OCI-LY7 (cell line): ENCODE measurements around the gene LRRC4. TPM values are rescaled to one million over a fixed set of nuclear protein-coding genes. Genes with fewer than 3 reads are reported as not detected.

ENCODE experiments used
- BruUV-seq: library from RNA; stranded (reverse); fragments of 400-500 nt; replicated peaks from 2 replicates; lab custom pipeline; 2021; lab: Mats Ljungman, UMichigan
- CTCF ChIA-PET: fragments of 300-600 bp; sonication (Branson Sonifier 250); formaldehyde crosslinking; loops from one replicate; lab custom pipeline; 2022; ENCODE audit warnings: antibody characterized with exemption; ENCODE audit not compliant: unreplicated experiment; lab: Charles Lee
- POLR2A ChIA-PET: fragments of 300-600 bp; sonication (Branson Sonifier 250); formaldehyde crosslinking; loops from one replicate; lab custom pipeline; 2022; ENCODE audit warnings: antibody characterized with exemption; lab: Charles Lee
- DNase-seq: peaks from one replicate; pipeline ENCODE4 v3.0.0-alpha.2; 2015; ENCODE audit warnings: low spot score
- H2AFZ ChIP-seq: fragments of 200-600 bp; sonication (generic), shearing (Covaris generic); 2 replicates; pipeline ENCODE4 v1.6.1; 2014; ENCODE audit warnings: mild to moderate bottlenecking, antibody characterized with exemption, low read length, moderate library complexity
- H3K27ac ChIP-seq: fragments of 200-600 bp; sonication (generic); 2 replicates; pipeline ENCODE4 v1.5.1; 2014; ENCODE audit warnings: mixed run types, low read depth, mild to moderate bottlenecking, moderate library complexity, low read length, inconsistent platforms; ENCODE audit not compliant: poor library complexity, severe bottlenecking
- H3K36me3 ChIP-seq: fragments of 200-600 bp; sonication (generic); 2 replicates; pipeline ENCODE4 v1.6.1; 2014; ENCODE audit warnings: mild to moderate bottlenecking, antibody characterized with exemption, low read length, moderate library complexity, mixed read lengths; ENCODE audit not compliant: insufficient read depth
- H3K4me1 ChIP-seq: fragments of 200-600 bp; sonication (generic); 2 replicates; pipeline ENCODE4 v1.5.1; 2014; ENCODE audit warnings: mild to moderate bottlenecking, low read length; ENCODE audit not compliant: insufficient read depth, poor library complexity, severe bottlenecking
- H3K4me2 ChIP-seq: fragments of 200-600 bp; sonication (generic); 2 replicates; pipeline ENCODE4 v1.6.1; 2014; ENCODE audit warnings: mild to moderate bottlenecking, low read length
- H3K4me3 ChIP-seq: fragments of 200-600 bp; sonication (generic); 2 replicates; pipeline ENCODE4 v1.5.1; 2014; ENCODE audit warnings: mild to moderate bottlenecking, low read depth, low read length; ENCODE audit not compliant: poor library complexity, severe bottlenecking
- H3K79me2 ChIP-seq: fragments of 200-600 bp; sonication (generic); 2 replicates; pipeline ENCODE4 v1.6.1; 2016; ENCODE audit warnings: low read depth, mild to moderate bottlenecking, low read length, moderate library complexity, mixed read lengths; ENCODE audit not compliant: insufficient read depth
- H3K9me2 ChIP-seq: fragments of 200-600 bp; sonication (generic); 2 replicates; pipeline ENCODE4 v1.6.1; 2016; ENCODE audit warnings: mild to moderate bottlenecking, low read length, mixed read lengths; ENCODE audit not compliant: insufficient read depth
- H3K9me3 ChIP-seq: fragments of 200-600 bp; sonication (generic); 2 replicates; pipeline ENCODE4 v1.6.1; 2014; ENCODE audit warnings: mild to moderate bottlenecking, mixed run types, low read length, mixed read lengths
- H4K20me1 ChIP-seq: fragments of 200-600 bp; sonication (generic); 2 replicates; pipeline ENCODE4 v1.6.1; 2014; ENCODE audit warnings: mild to moderate bottlenecking, antibody characterized with exemption, low read length, moderate library complexity, mixed read lengths; ENCODE audit not compliant: insufficient read depth
- CTCF ChIP-seq: fragments of 200-600 bp; sonication (generic); conservative IDR thresholded peaks from 2 replicates; pipeline ENCODE4 v1.5.1; 2014; ENCODE audit warnings: mild to moderate bottlenecking, antibody characterized with exemption, low read length, moderate library complexity, mixed read lengths
- EZH2phosphoT487 ChIP-seq: fragments of 200-600 bp; sonication (generic); IDR thresholded peaks from 2 replicates; pipeline ENCODE4 v1.6.1; 2018; ENCODE audit warnings: low read depth, borderline replicate concordance, mild to moderate bottlenecking, mixed run types, antibody characterized with exemption, low read length, moderate library complexity, mixed read lengths
- intact Hi-C: fragments of 100-400 bp; cut with micrococcal nuclease; formaldehyde crosslinking; loops from one replicate; pipeline ENCODE4 v1.10.0; 2022; ENCODE audit not compliant: unreplicated experiment
- total RNA-seq, 2 experiments: library from RNA; depleted of rRNA in 1 of 2; stranded (reverse); fragments of >200 nt in 1 of 2; shearing (Covaris generic) in 1 of 2; gene quantifications; 2 replicates each; pipeline ENCODE4 v1.2.3, GENCODE V29; 2014 to 2022

Gene LRRC4
- total RNA-seq, 2 experiments from 2014 or later, result not detected

DNA sequence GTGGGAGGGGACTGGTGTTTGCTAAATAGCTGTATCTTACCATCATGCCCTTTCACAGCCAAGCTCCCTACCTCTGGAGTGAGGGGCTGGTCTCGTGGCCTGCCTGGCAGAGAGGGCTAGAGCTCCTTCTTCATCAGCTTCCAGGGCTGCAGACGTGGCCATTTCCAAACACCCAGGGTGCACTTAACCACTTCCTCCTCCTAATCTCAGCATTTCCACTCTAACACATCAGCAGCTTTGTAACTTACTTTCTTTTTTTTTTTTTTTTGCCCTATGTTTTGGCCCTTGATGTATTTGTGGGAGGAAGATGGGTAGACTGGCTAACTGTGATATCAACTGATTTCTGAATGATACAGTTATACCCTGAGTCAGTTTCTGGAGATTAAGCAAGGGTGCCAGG lies 27.4 kb downstream of the LRRC4 start:
- Histone ChIP-seq H3K4me1 (peaks cover 41% of the 10 kb centered on the region), H3K9me2 (no peaks in the 10 kb centered on the region), H3K79me2 (no peaks in the 10 kb centered on the region), H3K4me2 (peak overlapping the region; percentile 69), H3K4me3 (peak overlapping the region; percentile 2), H4K20me1 (peaks cover 25% of the 10 kb centered on the region; the same call in 1 of the 2 replicates), H3K9me3 (no peaks in the 10 kb centered on the region), H2AFZ (no peak overlapping the region), H3K36me3 (peaks cover 7% of the 10 kb centered on the region; the same call in 1 of the 2 replicates), H3K27ac (no peak overlapping the region)
- BruUV-seq, result no TSS peak
- DNase-seq, result peak; percentile 24
- TF ChIP-seq EZH2phosphoT487 (no peak), CTCF (no peak)
- POLR2A ChIA-PET, result interaction anchor here (0.6 to 1.2 kb wide), 8 partner anchors 13 to 368 kb away, joined by 3 to 8 read pairs (median 4); no protein-coding TSS in a partner anchor
- CTCF ChIA-PET, result no interaction called here
- intact Hi-C loops, result loop anchor here (10.0 kb wide), 1 partner anchor 299 kb away; no protein-coding TSS in a partner anchor

DNA sequence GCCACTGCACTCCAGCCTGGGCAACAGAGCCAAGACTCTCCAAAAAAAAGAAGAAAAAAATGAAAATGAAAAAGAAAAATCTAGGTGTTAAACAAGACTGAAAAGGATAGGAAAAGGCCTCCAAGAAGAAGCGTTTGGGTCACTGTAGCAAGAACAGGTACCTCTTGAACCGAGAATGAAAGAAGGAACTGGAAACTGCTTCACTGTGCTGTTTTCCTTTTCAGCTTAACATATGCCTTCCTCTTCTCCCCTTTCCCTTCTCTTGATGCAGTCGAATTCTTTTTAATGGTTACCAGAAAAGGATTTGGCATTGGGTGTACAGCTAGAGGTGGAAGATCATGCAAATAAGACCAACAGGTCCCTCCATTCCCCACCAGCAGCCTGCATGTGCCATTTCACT lies 28.1 kb downstream of the LRRC4 start:
- no peak overlapping the region for H3K27ac ChIP-seq
- no peaks in the 10 kb centered on the region for H3K9me3 ChIP-seq
- no peaks in the 10 kb centered on the region for H3K9me2 ChIP-seq
- H3K79me2 ChIP-seq, result no peaks in the 10 kb centered on the region
- peak; percentile 37 for DNase-seq
- ChIA-PET CTCF (no interaction called here), POLR2A (interaction anchor here (0.6 to 1.2 kb wide), 8 partner anchors 13 to 368 kb away, joined by 3 to 8 read pairs (median 4); no protein-coding TSS in a partner anchor)
- BruUV-seq, result no TSS peak
- intact Hi-C loops, result loop anchor here (10.0 kb wide), 1 partner anchor 298 kb away; no protein-coding TSS in a partner anchor
- H3K36me3 ChIP-seq, result peaks cover 7% of the 10 kb centered on the region; the same call in 1 of the 2 replicates
- H3K4me3 ChIP-seq, result peak overlapping the region; percentile 2
- peak overlapping the region; percentile 69 for H3K4me2 ChIP-seq
- peaks cover 41% of the 10 kb centered on the region for H3K4me1 ChIP-seq
- H2AFZ ChIP-seq, result no peak overlapping the region
- H4K20me1 ChIP-seq, result peaks cover 25% of the 10 kb centered on the region; the same call in 1 of the 2 replicates
- TF ChIP-seq EZH2phosphoT487 (no peak), CTCF (no peak)

- BruUV-seq, result no TSS peak
- no peaks in the 10 kb centered on the region for H3K9me2 ChIP-seq
- peaks cover 25% of the 10 kb centered on the region; the same call in 1 of the 2 replicates for H4K20me1 ChIP-seq
- no peak for DNase-seq
- H3K9me3 ChIP-seq, result no peaks in the 10 kb centered on the region
- intact Hi-C loops, result loop anchor here (10.0 kb wide), 1 partner anchor 296 kb away; no protein-coding TSS in a partner anchor
- CTCF ChIA-PET, result no interaction called here
- H3K4me1 ChIP-seq, result peaks cover 41% of the 10 kb centered on the region
- no peak overlapping the region for H3K4me2 ChIP-seq
- H3K4me3 ChIP-seq, result no peak overlapping the region
- peaks cover 21% of the 10 kb centered on the region; the same call in 1 of the 2 replicates for H3K36me3 ChIP-seq
- TF ChIP-seq EZH2phosphoT487 (no peak), CTCF (no peak)
- H3K79me2 ChIP-seq, result no peaks in the 10 kb centered on the region
- POLR2A ChIA-PET, result interaction anchor here (0.5 to 0.7 kb wide), 2 partner anchors 18 to 269 kb away, joined by 3 read pairs; no protein-coding TSS in a partner anchor
- no peak overlapping the region for H3K27ac ChIP-seq
- no peak overlapping the region for H2AFZ ChIP-seq
These were observed 30.4 kb downstream of the LRRC4 start for GRCh38 chr7:128000854-128001265.
